GM23248 (cell line): ENCODE results near the gene KREMEN2. TPM values are rescaled to one million over a fixed set of nuclear protein-coding genes. Genes with fewer than 3 reads are reported as not detected.

ENCODE experiments used
- DNase-seq: peaks from one replicate; pipeline ENCODE4 v3.0.0-alpha.2; 2015
- H2AFZ ChIP-seq: fragments of 200-600 bp; sonication (generic); 2 replicates; pipeline ENCODE4 v1.6.1; 2016; ENCODE audit warnings: antibody characterized with exemption
- H3F3A ChIP-seq: fragments of 200-600 bp; sonication (generic); 2 replicates; pipeline ENCODE4 v1.6.1; 2016; ENCODE audit warnings: mild to moderate bottlenecking, antibody characterized with exemption, mixed run types; ENCODE audit not compliant: insufficient read depth
- H3K27ac ChIP-seq: fragments of 200-600 bp; sonication (generic); 2 replicates; pipeline ENCODE4 v1.5.1; 2016; ENCODE audit warnings: mild to moderate bottlenecking
- H3K27me3 ChIP-seq: fragments of 200-600 bp; sonication (generic); replicated peaks from 2 replicates; pipeline ENCODE4 v1.6.1; 2016; ENCODE audit warnings: mild to moderate bottlenecking; ENCODE audit not compliant: insufficient read depth
- H3K36me3 ChIP-seq: fragments of 200-600 bp; sonication (generic); 2 replicates; pipeline ENCODE4 v1.6.1; 2016; ENCODE audit warnings: low read depth, mild to moderate bottlenecking
- H3K4me1 ChIP-seq: fragments of 200-600 bp; sonication (generic); 2 replicates; pipeline ENCODE4 v1.6.1; 2016; ENCODE audit warnings: mild to moderate bottlenecking; ENCODE audit not compliant: insufficient read depth
- H3K4me2 ChIP-seq: fragments of 200-600 bp; sonication (generic); one replicate; pipeline ENCODE4 v1.6.1; 2016; ENCODE audit warnings: mild to moderate bottlenecking; ENCODE audit not compliant: unreplicated experiment
- H3K4me3 ChIP-seq: fragments of 200-600 bp; sonication (generic); 2 replicates; pipeline ENCODE4 v1.5.1; 2016; ENCODE audit warnings: mild to moderate bottlenecking
- H3K79me2 ChIP-seq: fragments of 200-600 bp; sonication (generic); 2 replicates; pipeline ENCODE4 v1.6.1; 2016; ENCODE audit warnings: mild to moderate bottlenecking; ENCODE audit not compliant: insufficient read depth
- H3K9ac ChIP-seq: fragments of 200-600 bp; sonication (generic); 2 replicates; pipeline ENCODE4 v1.6.1; 2016; ENCODE audit warnings: mild to moderate bottlenecking
- H3K9me2 ChIP-seq: fragments of 200-600 bp; sonication (generic); 2 replicates; pipeline ENCODE4 v1.6.1; 2016; ENCODE audit warnings: mixed run types, mild to moderate bottlenecking, moderate library complexity; ENCODE audit not compliant: insufficient read depth
- H3K9me3 ChIP-seq: fragments of 200-600 bp; sonication (generic); one replicate; pipeline ENCODE4 v1.6.1; 2017; ENCODE audit warnings: low read depth
- H4K20me1 ChIP-seq: fragments of 200-600 bp; sonication (generic); 2 replicates; pipeline ENCODE4 v1.6.0; 2016; ENCODE audit not compliant: insufficient read depth
- EZH2 ChIP-seq: fragments of 200-600 bp; sonication (generic); IDR thresholded peaks from 2 replicates; pipeline ENCODE4 v1.6.1; 2018; ENCODE audit warnings: antibody characterized with exemption, mild to moderate bottlenecking; ENCODE audit not compliant: insufficient read depth, poor library complexity, severe bottlenecking
- EZH2phosphoT487 ChIP-seq: fragments of 200-600 bp; sonication (generic); IDR thresholded peaks from 2 replicates; pipeline ENCODE4 v1.6.1; 2018; ENCODE audit warnings: antibody characterized with exemption, moderate library complexity, mild to moderate bottlenecking, low read depth; ENCODE audit not compliant: insufficient read depth
- WGBS, 2 experiments: methylation state at CpG; one replicate each; pipeline ENCODE4 v1.1.6; 2015 to 2017; ENCODE audit warnings: low lambda C conversion rate in 2 of 2, low coverage in 1 of 2; ENCODE audit errors: missing lambda C conversion rate in 2 of 2; 5-methylcytosine and 5-hydroxymethylcytosine counted together
- in situ Hi-C: fragments of 300-500 bp; cut with MboI; formaldehyde crosslinking; loops from 2 replicates; pipeline ENCODE4 v1.15.0; 2020
- polyA plus RNA-seq: library from polyadenylated mRNA; unstranded; fragments of >200 nt; fragmentation: Nextera tagmentation; extraction: Ambion mirVana; gene quantifications from 2 replicates; pipeline ENCODE4 v1.2.1, GENCODE V29; 2016
- total RNA-seq: library from RNA; depleted of rRNA; stranded (reverse); fragments of >200 nt; shearing (Covaris generic); gene quantifications from 2 replicates; pipeline ENCODE4 v1.2.3, GENCODE V29; 2014

Gene KREMEN2
- total and polyA plus RNA-seq, 2 experiments from 2014 or later, result not detected

DNA sequence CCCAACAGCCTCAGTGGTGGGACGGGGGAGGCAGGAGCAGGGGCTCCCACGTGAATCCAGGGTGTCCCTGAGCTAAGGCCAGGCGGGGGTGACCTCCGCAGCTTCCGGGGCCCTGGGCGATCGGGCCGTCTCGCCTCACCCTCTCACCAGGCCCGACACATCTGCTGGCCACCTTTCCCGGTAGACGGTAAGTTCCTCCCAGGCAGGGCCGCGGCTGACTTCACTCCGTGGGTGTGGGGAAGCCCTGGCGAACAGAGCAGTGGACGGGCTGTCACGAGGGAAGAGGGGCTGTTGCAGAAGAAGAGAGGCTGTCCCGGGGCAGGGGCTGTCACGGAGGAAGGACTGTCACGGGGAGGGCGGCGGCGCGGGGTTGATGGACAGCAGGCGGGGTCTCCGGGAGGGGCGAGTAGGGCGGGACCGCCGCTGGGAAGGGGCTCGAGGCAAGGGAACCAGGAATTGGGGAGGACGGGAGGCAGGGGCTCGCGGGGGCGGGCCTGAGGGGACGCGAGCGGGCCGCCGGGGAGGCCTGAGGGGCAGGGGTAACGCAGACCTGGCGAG, 15.7 kb downstream of the KREMEN2 start:
- H3K4me3 ChIP-seq, result peak overlapping the region; percentile 82
- no peaks in the 10 kb centered on the region for H3K4me1 ChIP-seq
- no peaks in the 10 kb centered on the region for H3F3A ChIP-seq
- in situ Hi-C loops, result no loop called here
- H3K9ac ChIP-seq, result peak overlapping the region; percentile 97
- no peak for TF ChIP-seq EZH2
- no peak for TF ChIP-seq EZH2phosphoT487
- no peaks in the 10 kb centered on the region for H3K36me3 ChIP-seq
- no peaks in the 10 kb centered on the region for H3K9me3 ChIP-seq
- no peaks in the 10 kb centered on the region for H3K79me2 ChIP-seq
- H3K27me3 ChIP-seq, result no peaks in the 10 kb centered on the region
- H2AFZ ChIP-seq, result peak overlapping the region; percentile 88
- H3K9me2 ChIP-seq, result no peaks in the 10 kb centered on the region
- H3K27ac ChIP-seq, result no peak overlapping the region
- 2 to 3% methylated on average over 24 to 43 of the region's 43 CpGs for WGBS, 2 experiments
- peak overlapping the region; percentile 87 for H3K4me2 ChIP-seq
- H4K20me1 ChIP-seq, result no peaks in the 10 kb centered on the region
- peak; percentile 50 for DNase-seq

DNA sequence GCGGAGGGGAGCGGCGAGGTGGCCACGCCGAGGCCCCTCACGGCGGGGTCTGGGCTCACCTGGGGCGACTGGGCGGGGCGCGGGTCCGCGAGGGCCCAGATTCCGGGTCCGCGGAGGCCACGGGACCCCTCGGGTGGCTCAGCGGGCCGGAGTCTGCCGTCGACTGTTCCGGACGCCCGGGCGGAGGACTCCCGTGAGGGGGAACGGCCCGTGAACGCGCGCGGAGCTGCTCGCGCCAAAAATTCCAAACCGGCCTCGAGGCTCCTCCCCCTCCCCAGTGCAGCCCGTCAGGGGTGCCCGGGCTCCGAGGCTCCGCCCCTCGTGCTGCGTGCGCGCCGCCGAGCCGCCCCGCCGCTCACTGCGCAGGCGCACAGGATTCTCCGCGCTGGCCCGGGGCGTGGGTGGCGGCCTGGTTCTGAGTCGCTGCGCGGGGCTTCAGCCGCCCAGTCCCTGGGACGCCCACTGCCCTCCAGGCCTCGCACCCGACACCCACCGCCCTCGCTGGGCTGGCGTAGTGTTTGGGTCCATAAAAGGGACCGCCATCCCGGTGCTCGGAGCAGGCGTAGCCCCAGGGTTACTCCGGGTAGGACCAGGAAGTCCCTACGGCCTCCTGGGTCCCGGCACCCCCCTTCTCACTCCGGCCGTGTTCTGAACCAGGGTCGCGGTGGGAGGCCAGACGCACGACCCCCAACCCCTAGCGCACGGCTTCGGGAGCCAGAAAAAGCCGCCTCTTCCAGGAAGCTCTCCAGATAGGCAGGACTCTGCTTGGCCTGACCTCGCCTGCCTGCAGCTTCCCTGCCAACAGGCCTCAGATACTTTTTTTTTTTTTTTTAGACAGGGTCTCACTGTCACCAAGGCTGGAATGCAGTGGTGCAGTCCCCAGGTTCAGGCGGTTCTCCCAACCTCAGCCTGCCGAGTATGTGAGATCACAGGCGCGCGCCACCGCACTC, 16.4 kb downstream of the KREMEN2 start, which contains the start of gene PKMYT1:
Gene PKMYT1, minus strand, starts transcription at position 220 of the 950 bp plus-strand sequence. CDS start 789 bp downstream, outside the sequence.
- Histone ChIP-seq H2AFZ (peak within 1 kb of the TSS; percentile 88), H3K9me3 (no peaks in the 10 kb centered on the region), H3K27ac (peak within 1 kb of the TSS; percentile 57), H3K4me2 (peak within 1 kb of the TSS; percentile 87), H3K27me3 (no peaks in the 10 kb centered on the region), H3K9ac (peak within 1 kb of the TSS; percentile 97), H3K9me2 (no peaks in the 10 kb centered on the region), H3K4me3 (peak within 1 kb of the TSS; percentile 82), H3K36me3 (no peaks in the 10 kb centered on the region), H4K20me1 (no peaks in the 10 kb centered on the region), H3F3A (no peaks in the 10 kb centered on the region), H3K79me2 (no peaks in the 10 kb centered on the region), H3K4me1 (no peaks in the 10 kb centered on the region)
- peak; percentile 97 for DNase-seq
- WGBS, 2 experiments, result 8 to 12% methylated on average over 49 to 72 of the region's 91 CpGs
- TF ChIP-seq EZH2 (no peak), EZH2phosphoT487 (no peak)
- in situ Hi-C loops, result no loop called here

DNA sequence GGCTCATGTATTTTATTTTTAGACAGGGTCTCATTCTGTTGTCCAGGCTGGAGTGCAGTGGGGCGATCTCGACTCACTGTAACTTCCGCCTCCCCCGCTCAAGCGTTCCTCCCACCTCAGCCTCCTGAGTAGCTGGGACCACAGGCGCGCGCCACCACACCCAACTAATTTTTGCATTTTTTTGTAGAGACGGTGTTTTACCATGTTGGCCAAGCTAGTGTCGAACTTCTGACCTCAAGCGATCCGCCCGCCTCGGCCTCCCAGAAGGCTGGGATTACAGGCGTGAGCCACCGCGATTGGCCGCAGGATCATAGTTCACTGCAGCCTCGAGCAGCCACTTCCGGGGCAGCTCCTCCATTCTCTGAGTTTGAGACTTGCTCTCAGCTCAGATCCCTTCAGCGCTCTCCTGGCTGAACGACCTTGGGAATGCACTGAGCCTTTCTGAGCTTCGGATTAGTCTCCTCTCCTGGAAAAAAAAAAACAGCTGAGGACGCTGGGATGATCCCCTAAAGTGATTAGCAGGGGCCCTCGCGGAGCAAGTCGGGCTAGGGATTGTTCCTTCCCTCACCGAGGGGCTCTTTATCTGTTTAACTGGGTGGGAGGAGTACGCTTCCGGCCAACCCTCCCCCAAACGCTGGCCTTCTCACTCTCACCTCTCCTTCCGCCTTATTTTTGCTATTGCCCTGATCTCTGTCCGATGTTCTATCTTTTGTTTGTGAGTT, 17.3 kb downstream of the KREMEN2 start:
- H4K20me1 ChIP-seq, result no peaks in the 10 kb centered on the region
- no peak for DNase-seq
- H3K4me3 ChIP-seq, result peak overlapping the region; percentile 82
- no peak for TF ChIP-seq EZH2phosphoT487
- no peak for TF ChIP-seq EZH2
- in situ Hi-C loops, result no loop called here
- peak overlapping the region; percentile 97 for H3K9ac ChIP-seq
- no peaks in the 10 kb centered on the region for H3K27me3 ChIP-seq
- H3K9me3 ChIP-seq, result no peaks in the 10 kb centered on the region
- H3K4me2 ChIP-seq, result peak overlapping the region; percentile 87
- H3K4me1 ChIP-seq, result no peaks in the 10 kb centered on the region
- H2AFZ ChIP-seq, result peak overlapping the region; percentile 88; the same call in 1 of the 2 replicates
- no peaks in the 10 kb centered on the region for H3K79me2 ChIP-seq
- H3K9me2 ChIP-seq, result no peaks in the 10 kb centered on the region
- 62 to 65% methylated on average over 33 of the region's 33 CpGs for WGBS, 2 experiments
- no peak overlapping the region for H3K27ac ChIP-seq
- H3K36me3 ChIP-seq, result no peaks in the 10 kb centered on the region
- no peaks in the 10 kb centered on the region for H3F3A ChIP-seq

DNA sequence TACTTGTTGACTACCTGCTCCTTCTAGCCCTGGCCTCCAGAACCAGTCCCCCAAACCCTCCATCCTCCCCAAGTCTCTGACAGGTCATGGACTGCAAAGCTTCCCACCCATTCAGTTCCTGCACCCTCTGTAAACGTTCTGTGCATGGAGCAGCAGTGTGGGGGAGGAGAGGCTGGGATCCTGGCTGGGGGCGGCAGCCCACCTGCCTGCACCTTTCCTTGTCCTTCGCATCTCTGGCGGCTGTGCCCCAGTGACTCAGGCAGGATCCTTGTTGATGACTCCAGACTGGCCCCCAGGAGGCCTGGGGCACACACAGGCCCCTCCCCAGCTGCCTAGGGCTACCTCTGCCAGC, 17.8 kb downstream of the KREMEN2 start:
- no peak overlapping the region for H3K27ac ChIP-seq
- no peak for TF ChIP-seq EZH2phosphoT487
- TF ChIP-seq EZH2, result no peak
- H3K27me3 ChIP-seq, result no peaks in the 10 kb centered on the region
- in situ Hi-C loops, result no loop called here
- H3K4me3 ChIP-seq, result no peak overlapping the region
- no peak overlapping the region for H3K4me2 ChIP-seq
- H2AFZ ChIP-seq, result no peak overlapping the region
- no peaks in the 10 kb centered on the region for H3K4me1 ChIP-seq
- no peaks in the 10 kb centered on the region for H3K9me3 ChIP-seq
- no peak overlapping the region for H3K9ac ChIP-seq
- no peaks in the 10 kb centered on the region for H4K20me1 ChIP-seq
- H3F3A ChIP-seq, result no peaks in the 10 kb centered on the region
- WGBS, 2 experiments, result 65 to 69% methylated on average over 4 of the region's 4 CpGs
- H3K36me3 ChIP-seq, result no peaks in the 10 kb centered on the region
- H3K79me2 ChIP-seq, result no peaks in the 10 kb centered on the region
- DNase-seq, result no peak
- no peaks in the 10 kb centered on the region for H3K9me2 ChIP-seq
